RPMI8226 (cell line): ENCODE measurements around the gene ADAMTSL3.

ENCODE experiments used
- DNase-seq: peaks from one replicate; pipeline ENCODE4 v3.0.0-alpha.2; 2015

ADAMTSL3 gene

DNA sequence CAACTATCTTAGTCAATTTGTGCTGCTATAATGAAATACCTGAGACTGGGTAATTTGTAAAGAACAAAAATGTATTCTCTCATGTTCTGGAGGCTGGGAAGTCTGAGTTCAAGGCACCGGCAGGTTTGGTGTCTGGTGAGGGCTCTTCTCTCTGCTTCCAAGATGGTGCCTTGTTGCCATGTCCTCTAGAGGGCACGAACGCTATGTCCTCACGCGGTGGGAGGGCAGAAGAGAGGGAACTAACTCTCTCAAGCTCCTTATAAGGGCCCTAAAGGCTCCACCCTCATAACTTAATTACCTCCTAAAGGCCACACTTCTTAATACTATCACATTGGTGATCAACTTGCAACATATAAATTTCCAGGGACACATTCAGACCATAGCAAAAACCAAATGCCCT lies 108.4 kb downstream of the ADAMTSL3 start:
- peak; percentile 13 for DNase-seq

DNA sequence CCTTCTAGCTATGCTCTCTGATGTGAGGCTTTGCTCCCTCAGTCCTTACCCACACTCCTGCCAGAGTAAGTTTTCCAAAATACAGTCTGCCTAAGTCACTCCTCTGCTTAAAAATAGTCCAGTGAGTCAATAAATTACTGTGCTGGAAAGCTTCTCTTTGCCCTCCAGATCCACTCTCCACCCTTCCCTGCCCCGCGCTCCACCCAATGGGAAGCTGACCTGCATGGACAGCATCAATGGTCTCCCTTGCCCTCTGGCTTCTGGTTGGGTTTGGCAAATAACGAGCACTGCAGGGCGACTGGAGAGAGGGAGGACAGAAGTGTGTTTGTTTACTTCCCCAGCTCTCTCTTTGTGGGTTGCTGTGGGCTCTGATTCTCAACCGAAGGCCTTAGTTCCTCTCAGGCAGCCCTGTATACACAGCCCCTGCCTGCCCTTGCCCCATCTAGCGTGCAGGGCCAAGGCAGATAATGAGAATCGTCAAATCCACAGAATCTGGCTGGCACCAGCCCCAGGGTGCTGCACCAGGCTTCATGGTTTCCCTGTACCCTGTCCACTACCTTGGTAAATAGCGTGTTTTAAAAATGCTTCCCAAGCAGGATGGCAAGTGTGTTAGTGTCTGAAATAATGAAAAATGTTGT lies 110.4 kb downstream of the ADAMTSL3 start:
- DNase-seq = no peak

DNA sequence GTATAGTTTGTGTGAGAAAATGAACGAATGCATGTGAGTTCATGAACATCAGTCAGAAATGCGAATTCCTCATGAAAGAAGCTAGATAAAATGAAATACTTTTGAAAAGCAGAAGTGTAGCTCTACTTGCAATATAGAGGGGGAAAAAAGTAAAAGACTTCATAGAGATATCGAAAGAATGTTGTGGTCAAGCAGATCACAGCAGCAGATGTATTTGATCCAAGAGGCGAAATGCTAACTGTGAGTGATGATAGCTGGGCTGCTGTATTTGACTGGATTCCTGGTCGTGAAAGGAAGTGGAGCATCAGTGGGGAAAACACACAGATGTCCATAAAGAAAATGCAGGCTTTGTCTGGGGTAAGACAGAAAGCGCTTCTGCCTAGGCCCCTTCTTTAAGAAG lies 112.4 kb downstream of the ADAMTSL3 start:
- no peak for DNase-seq

DNA sequence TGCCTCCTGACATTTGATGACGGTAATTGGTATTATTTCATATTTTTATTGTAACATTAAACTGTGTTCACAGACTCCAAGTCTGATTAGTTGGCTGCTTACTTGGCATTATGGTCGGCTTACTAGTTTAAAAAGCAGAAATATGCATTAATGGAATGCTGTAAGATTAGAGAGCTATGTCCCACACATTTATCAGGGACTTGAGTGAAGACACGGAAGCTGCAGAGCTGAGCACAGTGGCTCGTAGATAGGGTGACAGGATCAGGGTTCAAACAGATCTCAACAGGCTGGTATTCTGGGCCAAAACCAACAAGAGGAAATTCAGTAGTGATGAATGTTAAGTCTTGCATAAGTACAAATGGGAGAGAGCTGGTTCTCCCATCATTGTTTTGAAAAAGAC lies 113.8 kb downstream of the ADAMTSL3 start:
- no peak for DNase-seq

DNA sequence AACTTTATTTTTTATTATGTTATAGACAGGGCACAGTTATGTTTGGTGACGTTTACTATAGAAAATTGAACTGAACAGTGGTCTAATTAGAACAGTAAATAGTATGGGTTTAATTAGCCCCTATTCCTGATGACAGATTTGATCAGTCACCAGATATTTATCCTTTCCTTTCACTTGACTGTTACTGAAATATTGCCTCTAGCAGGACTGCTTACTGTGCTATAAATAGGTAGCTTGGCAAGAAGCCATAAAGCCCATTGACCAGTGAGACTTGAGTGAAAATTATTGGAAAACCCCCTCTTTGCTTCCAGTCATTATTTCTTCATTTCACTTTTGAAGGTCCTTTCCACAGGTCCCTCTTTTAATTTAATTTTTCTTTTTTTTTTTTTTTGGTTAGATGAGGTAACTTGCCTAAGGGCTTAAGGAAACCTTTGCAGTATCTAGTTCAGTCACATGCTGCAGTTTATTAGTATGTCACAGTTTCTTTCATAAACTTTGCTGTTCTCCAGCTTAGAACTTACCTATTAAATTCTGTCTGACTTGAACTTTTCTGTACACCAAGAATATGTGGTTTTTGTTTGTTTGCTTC lies 115.6 kb downstream of the ADAMTSL3 start:
- DNase-seq = no peak

DNA sequence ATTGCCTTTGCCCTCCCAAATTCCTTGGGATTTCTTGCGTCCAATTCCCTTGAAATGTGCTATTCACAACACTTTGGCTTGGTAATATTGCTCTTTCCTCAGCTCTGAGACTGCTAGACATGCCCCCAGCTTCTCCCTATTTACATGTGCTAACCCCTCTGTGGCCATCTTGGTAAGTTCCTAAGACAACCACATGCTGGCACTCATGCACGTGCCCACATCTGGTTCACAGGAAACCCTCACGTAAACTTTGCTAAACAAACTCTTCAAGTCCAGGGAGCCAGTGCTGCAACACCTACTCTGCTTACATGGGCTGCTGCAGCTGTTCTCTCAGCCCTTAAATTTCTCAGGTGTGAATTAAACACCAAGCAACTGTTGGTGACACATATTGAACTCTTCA lies 121.8 kb downstream of the ADAMTSL3 start:
- DNase-seq = no peak

DNA sequence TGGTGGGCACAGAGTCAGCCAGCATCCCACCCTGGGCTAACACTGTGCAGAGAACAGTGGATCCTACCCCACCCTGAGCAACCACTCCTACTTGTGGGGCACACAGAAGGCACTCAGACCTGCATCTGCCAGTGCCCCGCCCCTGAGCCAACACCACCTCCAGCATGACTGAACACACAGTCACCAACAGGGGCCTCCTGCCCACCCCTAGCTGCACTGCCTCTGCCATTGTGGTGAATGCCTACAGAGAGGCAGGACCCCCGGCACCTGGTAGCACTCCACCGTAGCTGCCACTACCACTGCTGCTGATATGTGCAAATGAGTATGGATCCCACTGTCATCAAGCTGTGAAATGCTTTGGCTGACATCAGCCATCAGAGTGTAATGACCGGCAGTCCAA lies 123.1 kb downstream of the ADAMTSL3 start:
- no peak for DNase-seq

DNA sequence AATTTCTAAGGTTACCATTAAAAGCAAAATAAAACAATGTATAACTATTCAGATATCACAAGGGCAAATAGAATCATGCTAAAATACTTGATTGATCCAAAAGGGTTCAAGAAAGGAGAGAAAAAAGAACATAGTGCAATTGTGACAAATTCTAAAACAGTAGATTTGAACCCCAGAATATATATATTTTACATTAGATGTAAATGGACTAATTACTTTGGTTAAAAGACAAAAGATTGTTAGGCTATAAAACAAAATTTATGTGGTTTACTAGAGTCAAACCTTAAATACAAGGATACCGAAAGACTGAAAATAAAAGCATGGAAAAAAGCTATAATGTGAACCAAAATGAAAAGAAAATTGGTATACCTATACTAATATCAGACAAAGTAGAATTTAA lies 129.3 kb downstream of the ADAMTSL3 start:
- no peak for DNase-seq

DNA sequence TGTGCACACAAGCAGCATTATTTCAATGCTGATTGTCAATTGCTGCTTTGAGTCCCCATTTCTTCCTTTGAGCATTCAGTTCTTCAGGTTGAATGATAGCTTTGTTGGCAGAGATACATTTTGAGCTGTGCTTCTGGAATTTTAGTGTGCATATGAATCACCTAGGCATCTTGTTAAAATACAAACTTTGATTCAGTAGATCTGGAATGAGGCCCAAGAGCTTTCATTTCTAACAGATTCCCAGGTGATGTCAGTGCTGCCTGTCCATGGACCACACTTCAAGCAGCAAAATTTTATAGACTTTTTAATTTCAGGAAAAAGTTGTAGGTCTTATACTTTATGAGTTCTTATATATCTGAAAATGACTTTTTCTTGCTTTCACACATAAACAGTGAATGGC lies 131.1 kb downstream of the ADAMTSL3 start:
- no peak for DNase-seq

DNA sequence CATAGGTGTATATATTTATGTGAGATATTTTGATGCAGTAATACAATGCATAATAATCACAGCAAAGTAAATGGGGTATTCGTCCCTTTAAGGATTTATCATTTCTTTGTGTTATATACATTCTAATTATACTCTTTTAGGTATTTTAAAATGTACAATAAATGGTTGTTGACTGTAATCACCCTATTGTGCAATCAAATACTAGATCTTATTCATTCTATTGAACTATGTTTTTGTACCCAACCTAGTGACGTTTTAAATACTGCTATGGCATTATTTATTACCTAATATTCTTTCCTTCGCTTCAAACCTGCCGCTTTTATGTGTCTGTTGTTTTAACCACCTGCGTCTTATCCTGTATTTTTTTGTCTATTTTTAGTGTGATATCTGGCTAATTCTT lies 132.4 kb downstream of the ADAMTSL3 start:
- no peak for DNase-seq

DNA sequence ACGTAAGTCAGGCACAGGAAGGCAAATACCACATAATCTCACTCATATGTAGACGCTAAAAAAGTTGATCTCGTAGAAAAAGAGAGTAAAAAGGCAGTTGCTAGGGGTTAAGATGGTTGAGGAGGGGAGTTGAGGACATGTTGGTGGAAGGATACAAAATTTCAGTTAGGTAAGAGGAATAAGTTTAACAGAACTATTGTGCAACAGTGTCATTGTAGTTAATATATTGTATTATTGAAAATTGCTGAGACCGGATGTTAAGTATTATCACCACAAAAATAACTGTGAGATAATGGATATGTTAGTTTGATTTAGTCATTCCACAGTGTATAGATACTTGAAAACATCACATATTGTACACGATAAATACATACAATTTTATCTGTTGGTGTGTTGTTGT lies 139.1 kb downstream of the ADAMTSL3 start:
- DNase-seq = no peak

DNA sequence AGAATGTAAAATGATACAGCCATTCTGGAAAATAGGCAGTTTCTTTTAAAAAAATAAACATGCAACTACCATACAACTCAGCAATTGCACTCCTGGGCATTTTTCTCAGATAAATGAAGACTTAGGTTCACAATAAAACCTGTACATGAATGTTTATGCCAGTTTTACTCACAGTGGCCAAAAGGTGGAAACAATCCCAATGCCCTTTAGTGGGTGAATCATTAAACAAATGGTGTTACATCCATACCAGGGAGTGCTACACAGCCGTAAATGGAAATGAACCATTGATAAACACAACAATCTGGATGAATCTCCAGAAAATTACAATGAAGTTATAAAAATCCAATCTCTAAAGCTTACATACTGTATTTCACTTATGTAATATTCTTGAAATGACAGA lies 140.3 kb downstream of the ADAMTSL3 start:
- DNase-seq = no peak

DNA sequence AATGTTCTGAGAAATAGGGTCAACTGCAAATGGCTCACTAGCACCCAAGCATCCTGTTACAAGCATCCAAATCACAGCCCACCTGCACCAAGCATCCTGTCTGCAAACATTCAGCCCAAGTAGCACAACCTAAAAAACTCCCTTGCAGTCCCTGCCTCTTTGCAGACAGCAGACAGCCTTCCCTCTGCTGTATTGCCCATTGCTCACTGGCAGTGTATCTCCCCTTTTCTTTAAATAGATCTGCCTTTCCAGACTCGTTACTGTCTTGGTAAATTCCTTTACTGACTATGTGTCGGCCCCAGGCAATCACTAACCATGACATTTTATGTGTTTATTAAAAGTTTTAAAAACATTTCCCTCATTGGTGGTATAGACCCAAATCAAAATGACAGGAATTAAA lies 155.4 kb downstream of the ADAMTSL3 start:
- no peak for DNase-seq

DNA sequence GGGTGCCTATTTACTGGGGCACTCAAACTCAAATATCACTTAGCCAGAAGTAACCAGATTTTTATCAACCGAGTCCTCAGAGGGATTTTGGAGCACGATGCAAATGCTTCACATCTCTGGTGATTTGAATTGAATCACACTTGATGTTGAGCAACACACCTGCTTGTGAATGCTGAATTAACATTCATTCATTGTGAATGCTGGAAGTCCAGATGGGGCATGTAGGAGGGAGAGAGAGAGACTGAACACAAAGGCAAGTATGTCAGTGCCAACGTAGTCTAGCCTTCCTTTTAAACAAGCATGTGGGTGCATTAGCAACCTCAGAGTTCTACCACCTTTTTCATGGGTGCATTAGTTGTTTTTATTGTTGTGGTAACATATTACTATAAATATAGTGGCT lies 156.2 kb downstream of the ADAMTSL3 start:
- no peak for DNase-seq

DNA sequence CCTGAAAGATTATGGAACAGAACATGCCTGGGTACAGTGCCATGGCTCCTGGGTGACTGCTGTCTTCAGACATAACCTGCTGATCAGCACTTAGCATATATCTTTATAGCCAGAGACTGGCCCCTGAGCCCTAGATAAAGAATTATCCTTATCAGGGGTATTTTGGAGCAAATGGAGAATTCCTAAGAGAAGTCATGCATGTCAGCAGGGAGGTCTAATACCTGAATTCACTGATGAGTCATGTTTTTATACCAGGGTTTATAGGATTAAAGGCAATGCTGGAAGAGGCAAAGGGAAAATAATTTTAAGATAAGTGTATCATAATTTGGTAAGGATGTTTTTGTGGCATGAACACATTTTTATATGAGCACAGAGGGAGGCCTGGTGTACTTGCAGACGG lies 159.8 kb downstream of the ADAMTSL3 start:
- DNase-seq = no peak

DNA sequence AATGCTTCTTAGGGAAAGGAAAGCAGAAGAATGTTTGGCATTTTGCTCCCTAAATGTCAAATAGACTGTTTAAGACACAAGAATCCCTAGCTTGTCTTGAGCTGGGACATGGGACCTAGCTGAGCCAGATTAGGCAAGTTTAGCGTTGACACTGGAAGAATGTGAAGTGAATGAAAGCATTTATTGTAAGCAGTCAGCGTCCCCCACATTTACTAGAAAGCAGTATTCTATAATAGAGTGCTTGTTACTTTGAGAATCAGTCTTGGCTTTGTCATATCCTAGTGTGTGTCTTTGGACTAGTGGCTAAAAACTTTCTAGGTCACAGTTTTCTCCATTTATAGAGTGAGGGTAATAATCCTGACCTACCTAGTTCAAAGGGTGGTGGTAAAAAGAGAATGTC lies 161.6 kb downstream of the ADAMTSL3 start:
- no peak for DNase-seq

DNA sequence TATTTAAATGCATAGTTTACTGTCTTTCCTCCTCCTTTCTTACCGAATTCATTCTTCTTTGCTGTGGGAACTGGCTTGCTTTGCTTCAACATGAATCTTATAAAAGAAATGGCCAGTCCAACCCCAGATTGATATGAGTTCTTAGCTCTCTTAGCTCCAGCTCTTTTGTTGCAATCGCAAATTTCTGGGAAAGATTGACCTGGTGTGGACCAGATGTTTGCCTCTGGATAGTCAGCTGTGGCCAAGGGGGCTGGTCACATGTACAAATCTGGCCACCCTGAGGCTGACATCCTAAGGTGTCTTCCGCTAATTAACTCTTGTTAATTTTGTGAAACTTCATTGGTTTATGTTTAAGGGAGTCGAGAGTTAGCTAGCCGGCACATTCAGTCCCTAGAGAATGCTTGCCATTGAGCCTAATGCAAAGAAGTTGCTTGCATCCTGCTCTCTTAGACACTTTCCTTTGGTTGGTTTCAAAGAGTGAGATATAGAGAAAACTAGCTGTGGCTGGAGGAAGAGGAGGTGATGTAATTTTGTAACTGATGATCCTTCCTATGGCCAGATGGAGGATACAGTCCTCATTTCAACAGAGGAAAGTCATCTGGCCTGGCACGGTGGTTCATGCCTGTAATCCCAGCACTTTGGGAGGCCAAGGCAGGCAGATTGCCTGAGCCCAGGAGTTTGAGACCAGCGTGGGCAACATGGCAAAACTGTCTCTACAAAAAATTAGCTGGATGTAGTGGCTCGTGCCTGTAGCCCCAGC lies 162.4 kb downstream of the ADAMTSL3 start:
- DNase-seq = no peak

DNA sequence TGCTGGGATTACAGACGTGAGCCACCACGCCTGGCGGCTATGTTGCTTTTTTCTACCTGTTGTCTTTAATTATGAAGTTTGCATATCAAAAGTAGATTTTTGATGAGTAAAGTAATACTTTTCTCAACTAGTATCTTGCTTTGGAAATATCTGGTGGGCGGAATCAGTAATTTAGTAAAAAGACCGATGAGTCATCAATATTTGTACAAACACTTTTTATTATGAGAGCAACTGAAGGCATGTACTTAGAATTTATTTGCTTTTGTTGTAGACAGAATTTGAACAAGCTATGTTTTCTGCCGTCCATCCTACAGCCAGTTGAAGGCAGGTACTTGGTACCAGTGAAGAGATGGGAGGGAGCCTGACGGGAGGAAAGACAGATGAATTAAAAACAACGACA lies 164.7 kb downstream of the ADAMTSL3 start:
- no peak for DNase-seq

DNA sequence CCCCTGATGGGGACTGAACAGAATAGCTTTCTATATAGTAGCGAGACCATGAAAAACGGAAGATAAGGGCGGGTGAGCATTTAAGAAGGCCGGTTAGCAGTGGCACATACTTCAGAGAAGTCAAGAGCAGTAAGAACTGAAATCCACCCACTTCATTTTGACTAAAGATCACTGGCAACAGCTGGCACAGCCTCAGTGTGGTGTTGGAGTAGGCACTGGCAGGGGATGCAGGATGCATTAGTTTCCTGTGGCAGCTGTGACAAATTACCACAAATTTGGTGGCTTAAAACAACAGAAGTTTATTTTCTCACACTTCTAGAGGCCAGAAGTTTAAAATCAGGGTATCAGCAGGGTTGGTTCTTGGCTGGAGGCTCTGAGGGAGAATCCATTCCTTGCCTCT lies 176.5 kb downstream of the ADAMTSL3 start:
- DNase-seq = no peak

DNA sequence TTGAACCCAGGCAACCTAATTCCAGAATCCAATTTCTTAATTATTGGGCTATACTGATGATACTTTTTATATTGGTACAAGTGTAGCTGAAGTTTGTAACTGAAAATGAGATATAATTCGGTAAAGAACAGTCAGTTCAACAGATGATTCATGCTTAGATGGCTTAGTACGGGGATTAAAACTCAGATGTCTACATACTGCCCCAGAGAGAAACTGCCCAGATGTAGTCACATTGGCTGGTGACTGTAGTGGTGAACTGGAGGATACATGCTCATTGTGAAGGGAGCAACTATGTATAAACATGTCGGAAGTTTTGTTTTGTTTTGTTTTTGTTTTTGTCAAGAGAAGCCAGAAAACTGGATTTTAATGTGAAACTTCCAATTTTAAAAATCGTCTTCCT lies 179.6 kb downstream of the ADAMTSL3 start:
- no peak for DNase-seq

DNA sequence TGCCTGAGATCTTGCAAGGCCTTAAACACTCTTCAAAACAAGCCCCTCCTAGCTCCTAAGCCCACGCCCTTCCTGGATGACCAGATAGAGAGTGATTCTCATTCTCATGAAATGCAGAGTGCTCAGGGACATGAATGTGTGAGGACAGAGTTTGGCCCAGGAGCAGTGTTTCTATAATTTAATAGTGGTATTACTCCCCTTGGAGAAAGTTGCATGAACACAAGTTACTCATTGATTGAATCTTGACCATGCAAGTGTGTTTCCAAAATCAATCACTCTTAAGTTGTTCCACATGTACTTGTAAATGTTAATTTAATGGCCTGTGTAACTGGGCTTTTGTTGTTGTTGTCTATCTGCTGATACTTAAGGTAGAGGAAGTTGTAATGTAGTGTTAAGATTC lies 181.6 kb downstream of the ADAMTSL3 start:
- DNase-seq = no peak

DNA sequence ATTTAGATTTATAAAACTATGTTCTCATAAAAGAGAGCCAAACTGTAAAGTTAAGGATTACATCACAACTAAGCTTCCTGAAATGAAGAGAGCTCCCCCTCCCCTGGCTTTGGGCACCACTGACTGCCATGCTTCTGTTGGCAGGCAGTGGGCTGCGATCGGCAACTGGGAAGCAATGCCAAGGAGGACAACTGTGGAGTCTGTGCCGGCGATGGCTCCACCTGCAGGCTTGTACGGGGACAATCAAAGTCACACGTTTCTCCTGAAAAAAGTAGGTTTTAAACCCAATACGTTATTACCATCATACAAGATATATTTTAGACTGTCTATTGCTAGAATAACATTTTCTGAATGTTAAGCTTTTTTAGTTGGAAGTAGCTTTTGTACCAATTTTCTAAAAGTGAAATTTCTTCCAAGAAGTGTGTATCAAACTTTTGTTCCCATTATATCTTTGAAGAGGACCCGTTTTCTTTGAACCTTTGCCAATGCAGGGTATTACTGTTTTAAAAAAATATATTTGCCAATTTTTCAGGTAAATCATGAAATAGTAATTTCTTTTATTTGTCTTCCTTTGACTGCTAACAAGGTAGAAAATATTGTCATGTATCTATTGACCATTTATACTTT lies 184.1 kb downstream of the ADAMTSL3 start:
- peak; percentile 11 for DNase-seq

DNA sequence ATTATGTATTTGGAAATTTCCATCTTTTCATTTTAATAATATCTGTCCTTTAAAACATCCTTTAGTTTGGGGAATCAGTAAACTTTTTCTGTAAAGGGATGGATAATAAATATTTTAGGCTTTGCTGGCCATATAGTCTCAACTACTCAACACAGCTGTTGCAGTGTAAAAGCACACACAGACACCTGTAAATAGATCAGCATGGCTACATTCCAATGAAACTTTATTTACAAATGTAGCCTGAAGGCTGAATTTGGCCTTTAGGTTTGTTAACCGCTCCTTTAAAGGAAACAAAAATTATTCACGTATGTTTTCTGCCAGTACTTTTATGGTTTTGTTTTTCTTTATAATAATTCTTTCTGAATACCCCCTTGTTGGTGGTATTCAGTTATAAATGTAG lies 184.8 kb downstream of the ADAMTSL3 start:
- DNase-seq = no peak

DNA sequence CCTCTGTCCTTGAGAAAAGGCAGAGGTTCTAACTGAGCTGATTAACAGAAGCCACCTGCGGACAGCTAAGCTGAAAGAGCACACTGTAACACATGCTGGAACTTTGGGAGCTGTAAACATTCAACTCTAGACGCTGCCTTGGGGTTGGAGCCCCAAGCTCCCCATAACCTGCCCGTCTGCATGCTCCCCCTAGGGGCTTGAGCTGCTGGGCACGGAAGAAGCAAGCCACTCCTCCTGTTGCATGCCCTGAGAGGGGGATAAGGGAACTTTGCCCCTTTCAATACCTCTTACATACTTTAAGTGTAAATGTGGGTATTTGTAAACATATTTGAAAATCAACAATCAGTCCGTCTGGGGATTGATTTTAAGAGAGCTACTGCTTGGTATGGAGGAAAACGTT lies 188.4 kb downstream of the ADAMTSL3 start:
- no peak for DNase-seq
